COR-L47 (cell line): ENCODE data around the gene ACBD4.
A peak's percentile ranks its signal among the peaks of the same experiment; 100 is the strongest.
"Not testable (repeated sequence)": the region's sequence is repeated elsewhere in the genome, so short reads cannot be mapped to it uniquely, and the experiment has no call there.

Experiments used
- DNase-seq: peaks from one replicate; lab custom pipeline; 2025; lab: John Stamatoyannopoulos, UW

Gene ACBD4

GRCh38 chr17:45119964-45120363 is 15.5 kb upstream of the ACBD4 start:
- DNase-seq = no peak

DNA sequence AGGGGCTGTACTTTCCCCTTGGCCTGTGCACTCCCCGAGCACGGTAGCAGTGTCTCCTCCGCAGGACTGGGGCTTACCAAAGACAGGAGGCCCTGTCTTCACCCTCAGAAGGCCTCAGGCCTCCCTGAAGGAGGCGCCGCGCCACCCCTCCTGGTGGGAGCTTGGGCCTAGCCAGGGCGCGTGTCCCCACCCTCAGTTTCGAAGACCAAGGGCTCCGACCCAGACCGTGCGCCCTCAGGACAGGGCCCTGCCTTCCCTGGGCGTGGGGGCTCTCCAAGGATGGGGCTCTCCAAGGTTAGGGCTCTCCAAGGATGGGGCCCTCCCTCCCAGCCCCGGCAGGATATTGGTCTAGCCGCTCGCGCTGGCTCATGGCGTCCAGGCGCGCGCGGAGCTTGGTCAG is 14.9 kb upstream of the ACBD4 start:
- DNase-seq = no peak

DNA sequence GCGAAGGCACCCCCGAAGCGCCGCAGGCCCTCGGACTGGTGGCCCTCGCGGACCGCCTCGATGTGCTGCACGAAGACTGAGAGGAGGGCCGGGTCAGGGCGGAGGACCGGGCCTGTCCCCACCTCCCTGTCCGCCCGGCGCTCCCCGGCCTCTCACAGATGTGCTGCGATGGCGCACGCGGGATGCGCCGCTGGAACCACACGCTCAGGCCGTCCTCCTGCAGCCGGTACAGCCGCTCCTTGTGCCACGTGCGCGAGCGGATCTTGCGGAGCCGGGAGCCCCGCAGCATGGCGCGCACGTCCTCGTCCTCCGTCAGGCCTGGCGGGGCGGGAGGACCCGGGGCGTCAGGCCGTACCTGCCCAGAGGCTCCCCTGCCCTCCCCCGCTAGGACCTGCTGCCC is 14.4 kb upstream of the ACBD4 start:
- no peak for DNase-seq

- no peak for DNase-seq
Measured at GRCh38 chr17:45123076-45123770, 12.3 kb upstream of the ACBD4 start.

- DNase-seq = no peak
Measured at GRCh38 chr17:45123930-45124796, 11.3 kb upstream of the ACBD4 start.

DNA sequence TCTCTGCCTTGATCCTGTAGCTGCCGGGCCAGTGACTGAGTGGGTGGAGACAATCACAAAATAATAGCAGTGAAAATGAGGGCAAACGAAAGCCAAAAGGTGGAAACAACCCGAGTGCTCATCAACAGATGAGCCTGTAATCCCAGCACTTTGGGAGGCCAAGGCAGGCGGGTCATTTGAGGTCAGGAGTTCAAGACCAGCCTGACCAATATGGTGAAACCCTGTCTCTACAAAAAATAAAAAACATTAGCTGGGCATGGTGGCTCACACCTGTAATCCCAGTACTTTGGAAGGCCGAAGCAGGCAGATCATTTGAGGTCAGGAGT is 10.7 kb upstream of the ACBD4 start:
- DNase-seq = not testable (repeated sequence)

GRCh38 chr17:45125509-45125908 is 10.0 kb upstream of the ACBD4 start:
- DNase-seq = no peak

- DNase-seq = no peak
Measured at GRCh38 chr17:45127207-45127547, 8.3 kb upstream of the ACBD4 start.

GRCh38 chr17:45127548-45128300 is 7.8 kb upstream of the ACBD4 start:
- DNase-seq = no peak

- no peak for DNase-seq
Measured at GRCh38 chr17:45128331-45128730, 7.2 kb upstream of the ACBD4 start.

DNA sequence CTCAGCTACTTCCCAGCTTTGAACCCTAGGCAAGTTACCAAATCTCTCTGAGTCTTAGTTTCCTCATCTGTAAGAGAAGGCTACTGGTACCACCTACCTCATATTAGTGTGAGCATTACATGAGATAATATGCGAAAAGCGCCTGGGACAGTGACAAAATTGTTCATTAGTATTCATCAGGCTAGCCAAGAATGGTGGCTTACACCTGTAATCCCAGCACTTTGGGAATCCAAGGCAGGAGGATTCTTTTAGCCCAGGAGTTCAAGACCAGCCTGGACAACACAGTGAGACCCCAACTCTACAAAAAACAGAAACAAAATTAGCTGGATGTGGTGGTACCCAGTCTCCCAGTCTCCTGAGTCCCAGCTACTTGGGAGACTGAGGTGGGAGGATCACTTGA is 6.5 kb upstream of the ACBD4 start:
- DNase-seq = no peak

DNA sequence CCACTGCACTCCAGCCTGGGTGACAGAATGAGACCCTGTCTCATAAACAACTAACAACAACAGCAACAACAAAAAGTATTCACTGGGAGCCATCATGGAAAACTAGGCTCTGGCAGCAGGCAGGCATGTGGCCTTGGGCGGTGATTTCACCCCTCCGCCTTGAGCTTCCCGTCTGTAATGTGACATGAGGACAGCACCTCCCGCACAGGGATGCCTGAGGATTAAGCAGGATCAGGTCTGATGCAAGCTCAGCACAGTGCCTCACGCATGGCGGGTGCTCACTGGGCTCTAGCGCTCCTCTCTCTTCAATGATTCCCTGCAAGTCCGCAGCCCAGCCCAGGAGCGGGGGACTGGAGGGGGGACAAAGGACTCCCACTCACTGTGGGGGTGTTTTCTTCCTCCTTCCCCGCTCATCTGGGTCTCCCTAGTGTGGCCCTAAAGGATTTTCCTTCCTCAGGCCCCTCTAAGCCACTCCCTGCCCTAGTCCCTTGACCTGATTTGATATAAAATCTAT is 6.0 kb upstream of the ACBD4 start:
- DNase-seq = no peak

DNA sequence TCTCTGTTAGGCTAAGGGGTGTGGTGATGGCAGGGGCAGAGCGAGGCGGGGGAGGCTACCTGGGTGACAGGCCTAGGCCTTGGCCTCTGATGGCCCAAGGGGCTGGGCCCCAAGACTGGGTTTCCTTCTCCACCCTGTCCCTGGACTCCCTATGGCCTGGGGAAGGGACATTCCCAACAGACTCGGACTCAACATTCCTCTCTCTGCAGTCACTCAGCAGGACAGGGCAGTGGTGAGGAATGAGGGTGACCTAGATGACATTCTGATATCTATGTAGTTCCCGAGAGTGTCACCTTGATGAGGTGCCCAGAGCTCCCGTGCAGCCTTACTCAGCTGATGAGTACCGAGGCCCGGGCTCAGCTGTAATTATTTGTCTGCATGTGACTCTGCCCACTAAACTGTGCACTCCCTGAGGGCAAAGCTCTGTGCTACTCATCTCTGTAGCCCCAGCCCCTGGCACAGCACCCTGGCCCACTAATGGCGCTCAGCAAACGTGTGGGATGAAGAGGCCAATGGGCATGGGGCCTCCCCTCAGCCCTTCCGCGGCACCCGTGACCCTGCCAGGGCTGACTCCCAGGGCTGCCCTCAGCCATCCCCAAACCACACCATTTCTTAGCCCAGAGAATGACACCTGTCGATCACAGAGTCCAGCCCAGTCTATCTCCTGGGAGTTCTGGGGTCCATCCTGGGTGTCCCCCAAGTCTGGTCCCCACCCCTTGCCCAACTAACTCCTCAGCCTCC is 5.4 kb upstream of the ACBD4 start:
- no peak for DNase-seq

DNA sequence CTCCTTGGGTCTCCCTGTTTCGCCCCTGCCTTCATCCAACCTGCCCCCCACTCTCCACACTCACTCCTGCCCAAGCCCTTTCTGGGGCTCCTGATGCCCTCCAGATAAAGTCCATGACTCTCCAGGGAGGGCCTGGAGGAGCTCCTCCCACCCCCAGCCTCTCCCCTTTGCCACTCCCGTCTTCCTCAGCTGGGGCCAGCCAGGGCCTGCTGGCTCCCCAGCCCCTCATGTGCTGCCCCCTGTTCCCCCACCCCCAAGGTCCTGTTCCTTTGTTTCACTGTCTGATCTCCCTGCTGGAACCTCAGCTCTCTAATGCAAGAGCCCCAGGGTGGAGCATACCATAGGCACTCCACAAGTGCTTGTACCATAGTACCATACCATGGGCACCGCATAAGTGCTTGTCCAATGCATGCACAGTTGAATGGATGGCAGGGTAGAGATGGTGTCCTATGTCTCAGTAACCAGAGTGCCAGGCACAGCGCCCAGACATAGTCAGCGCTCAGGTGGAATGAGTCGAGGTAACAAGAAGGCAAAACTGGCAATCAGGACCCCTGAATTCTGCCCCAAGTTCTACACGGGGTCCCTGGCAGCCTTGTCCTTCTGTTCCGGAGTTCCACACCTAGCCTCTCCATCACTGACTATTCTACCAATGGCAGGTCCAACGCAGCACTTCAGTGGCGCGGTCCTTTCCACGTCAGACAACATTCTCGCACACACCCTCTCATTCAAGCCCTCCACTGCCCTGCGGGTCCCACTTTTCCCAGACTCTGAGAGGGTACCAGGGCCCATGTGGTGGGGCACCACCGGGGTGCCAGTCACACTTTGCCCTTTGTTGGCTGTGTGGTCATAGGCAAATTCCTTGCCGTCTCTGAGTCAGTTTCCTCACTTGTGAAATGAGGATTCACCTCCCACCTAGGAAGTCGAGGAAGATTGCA is 4.5 kb upstream of the ACBD4 start:
- DNase-seq = no peak

DNA sequence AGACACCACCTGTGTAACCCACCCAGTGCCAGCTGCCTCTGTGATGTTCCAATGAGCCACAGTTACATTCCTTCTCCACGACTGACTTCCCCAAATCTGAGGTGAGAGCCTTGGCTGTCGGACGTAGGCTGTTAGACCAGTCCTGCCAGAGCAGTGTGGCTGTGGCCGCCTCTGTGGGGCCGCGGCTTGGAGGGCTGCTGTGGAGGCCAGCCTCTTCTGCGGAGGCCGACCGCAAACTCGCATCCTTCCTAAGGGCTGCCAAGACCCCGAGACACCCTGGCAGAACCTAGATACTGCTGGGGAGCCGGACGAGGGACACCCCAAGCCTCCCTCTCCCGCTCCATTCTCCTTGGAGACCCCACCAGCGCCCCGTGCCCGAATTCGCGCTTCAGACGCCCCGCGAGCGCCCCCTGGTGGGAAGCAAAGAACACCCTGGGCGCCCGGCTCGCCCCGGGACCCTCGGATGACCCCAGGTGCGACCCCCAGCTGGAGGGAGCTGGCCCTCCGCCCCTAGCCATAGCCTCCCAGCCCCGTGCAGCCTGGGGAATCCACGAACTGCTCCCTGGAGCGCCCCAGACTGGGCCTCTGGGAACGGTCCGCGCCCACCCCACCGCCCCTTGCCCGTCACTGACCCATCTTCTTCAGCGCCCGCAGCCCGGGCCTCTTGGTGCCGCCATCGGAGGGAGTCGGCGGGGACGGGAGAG is 3.7 kb upstream of the ACBD4 start:
- no peak for DNase-seq

GRCh38 chr17:45132320-45132571 is 3.2 kb upstream of the ACBD4 start, which contains the start of gene PLCD3:
Gene PLCD3, minus strand, starts transcription at chr17:45132515. Its CDS starts 105 bp downstream, at chr17:45132410.
- no peak for DNase-seq

GRCh38 chr17:45132572-45133463 is 2.7 kb upstream of the ACBD4 start:
- DNase-seq = peak; percentile 57

GRCh38 chr17:45135978-45136791 is 698 bp downstream of the ACBD4 start:
- DNase-seq = no peak
